A673 (cell line): ENCODE results near the gene GABRG1. TPM values are rescaled to one million over a fixed set of nuclear protein-coding genes. Genes with fewer than 3 reads are reported as not detected.

Source experiments
- Bru-seq: library from RNA; stranded (reverse); fragments of 400-500 nt; gene quantifications from one replicate; lab custom pipeline; 2021; lab: Mats Ljungman, UMichigan
- BruChase-seq, 2 experiments: library from RNA; stranded (reverse); fragments of 400-500 nt; gene quantifications; one replicate each; lab custom pipeline; 2021; lab: Mats Ljungman, UMichigan
- BruUV-seq: library from RNA; stranded (reverse); fragments of 400-500 nt; replicated peaks from 2 replicates; lab custom pipeline; 2021; lab: Mats Ljungman, UMichigan
- CTCF ChIA-PET: fragments of 300-600 bp; sonication (Branson Sonifier 250); formaldehyde crosslinking; loops from one replicate; lab custom pipeline; 2022; ENCODE audit warnings: antibody characterized with exemption; lab: Charles Lee
- POLR2A ChIA-PET: fragments of 300-600 bp; sonication (Branson Sonifier 250); formaldehyde crosslinking; loops from one replicate; lab custom pipeline; 2022; ENCODE audit warnings: antibody characterized with exemption; ENCODE audit not compliant: low non-redundant PET; lab: Charles Lee
- DNase-seq: peaks from one replicate; pipeline ENCODE4 v3.0.0-alpha.2; 2015; ENCODE audit warnings: low spot score
- H3K27ac ChIP-seq: fragments of 200-600 bp; sonication (generic); 2 replicates; pipeline ENCODE4 v1.5.1; 2016; ENCODE audit warnings: mixed run types, low read depth, mild to moderate bottlenecking, mixed read lengths, antibody characterized with exemption, low read length; ENCODE audit not compliant: poor library complexity, severe bottlenecking
- H3K27me3 ChIP-seq: fragments of 200-600 bp; sonication (generic); replicated peaks from 2 replicates; pipeline ENCODE4 v1.6.1; 2017; ENCODE audit warnings: mixed run types, low read depth, mild to moderate bottlenecking, mixed read lengths, antibody characterized with exemption, low read length; ENCODE audit not compliant: insufficient read depth, poor library complexity
- H3K36me3 ChIP-seq: fragments of 200-600 bp; sonication (generic); 2 replicates; pipeline ENCODE4 v1.6.1; 2016; ENCODE audit warnings: mixed run types, mild to moderate bottlenecking, mixed read lengths, antibody characterized with exemption, low read length; ENCODE audit not compliant: insufficient read depth, poor library complexity, severe bottlenecking
- H3K4me1 ChIP-seq: fragments of 200-600 bp; sonication (generic); 2 replicates; pipeline ENCODE4 v1.6.1; 2017; ENCODE audit warnings: mixed run types, mild to moderate bottlenecking, mixed read lengths, antibody characterized with exemption, low read length; ENCODE audit not compliant: insufficient read depth, poor library complexity, severe bottlenecking
- H3K4me3 ChIP-seq: fragments of 200-600 bp; sonication (generic); 2 replicates; pipeline ENCODE4 v1.5.1; 2016; ENCODE audit warnings: low read depth, mixed run types, mild to moderate bottlenecking, mixed read lengths, low read length; ENCODE audit not compliant: poor library complexity, severe bottlenecking
- H3K9me3 ChIP-seq: fragments of 200-600 bp; sonication (generic); 2 replicates; pipeline ENCODE4 v1.6.1; 2016; ENCODE audit warnings: mixed run types, low read depth, mild to moderate bottlenecking, mixed read lengths, antibody characterized with exemption, low read length; ENCODE audit not compliant: poor library complexity, severe bottlenecking
- EZH2 ChIP-seq: fragments of 200-600 bp; sonication (generic); IDR thresholded peaks from 2 replicates; pipeline ENCODE4 v1.6.1; 2017; ENCODE audit warnings: borderline replicate concordance, low read depth, mild to moderate bottlenecking, mixed read lengths, antibody characterized with exemption, low read length; ENCODE audit not compliant: poor library complexity, severe bottlenecking
- intact Hi-C: fragments of 100-400 bp; cut with micrococcal nuclease; formaldehyde crosslinking; loops from one replicate; pipeline ENCODE4 v1.10.0; 2022; ENCODE audit not compliant: unreplicated experiment
- long read RNA-seq: library from polyadenylated mRNA; stranded (forward); transcript quantifications from one replicate; pipeline ENCODE4 v2.0.0, GENCODE V29; 2022
- total RNA-seq: library from RNA; stranded (reverse); gene quantifications from 2 replicates; pipeline ENCODE4 v1.2.3, GENCODE V29; 2021
- TF ChIP-seq, protein P1 (sequence below): fragments of 300-800, 200-600 bp; sonication (generic); conservative IDR thresholded peaks from 2 replicates; pipeline ENCODE4 v1.5.1; 2017; ENCODE audit warnings: low read depth, mild to moderate bottlenecking, antibody characterized with exemption, low read length, moderate library complexity, mixed read lengths

The GABRG1 gene
- total RNA-seq (not detected in 2 replicates), Bru-seq, nascent RNA (percentile 1 among the genes with signal in this experiment), BruChase-seq, experiment 1, labeled RNA remaining after a 2-hour chase (percentile 4 among the genes with signal in this experiment), BruChase-seq, experiment 2, labeled RNA remaining after a 6-hour chase (percentile 5 among the genes with signal in this experiment)
- long read RNA-seq, partial matches to known transcripts: 0 of 1 reads
- long read RNA-seq, other reads (novel, unspliced or antisense): 1 of 1 reads

DNA sequence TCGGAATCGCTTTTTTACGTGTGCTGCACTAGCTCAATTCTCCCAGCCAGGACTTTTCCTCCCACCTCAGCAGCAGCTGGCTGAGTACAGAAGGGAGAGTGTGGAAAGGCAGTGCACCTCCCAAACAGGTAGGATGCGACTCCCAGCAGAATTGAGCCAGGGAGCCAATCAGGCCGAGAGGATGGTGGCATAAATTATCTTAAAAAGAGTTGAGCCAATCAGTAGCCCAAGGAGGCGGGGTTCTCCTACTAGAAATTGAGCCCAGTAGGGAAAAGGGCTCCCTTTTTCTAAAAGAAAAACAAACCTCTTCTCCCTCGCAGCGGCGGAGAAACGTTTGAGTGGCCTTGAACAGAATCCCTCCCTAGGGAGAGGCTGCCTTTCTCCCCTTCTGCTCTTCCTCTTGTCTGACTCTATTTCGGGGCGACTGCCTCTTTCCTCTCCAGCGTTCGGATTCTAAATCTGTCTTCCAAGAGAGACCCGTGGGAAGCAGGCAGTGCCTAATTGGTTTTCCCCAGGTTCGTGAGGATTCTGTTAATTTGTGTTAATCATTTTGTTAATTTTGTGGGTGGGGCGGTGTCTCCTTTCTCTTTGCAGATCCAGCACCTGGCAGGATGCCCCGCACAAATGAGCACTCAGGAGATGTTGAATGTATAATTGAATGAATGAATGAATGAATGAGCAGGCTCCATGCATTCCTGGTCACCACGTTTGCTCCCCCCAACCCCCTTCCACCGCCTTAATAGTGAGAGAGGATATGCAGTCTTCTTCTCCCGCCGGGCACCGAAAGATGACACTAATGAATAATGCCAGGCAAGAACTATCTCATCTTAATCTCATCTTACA lies at the start of gene GABRG1:
GABRG1 (minus strand) TSS at position 142 of the 843 bp plus-strand sequence; CDS start at position 1, 141 bp downstream.
- H3K27ac ChIP-seq: no peak within 1 kb of the TSS
- CTCF ChIA-PET: no interaction called here
- peak; percentile 15 for DNase-seq
- no peaks in the 10 kb centered on the region for H3K9me3 ChIP-seq
- no TSS peak for BruUV-seq
- H3K4me3 ChIP-seq: no peak within 1 kb of the TSS
- intact Hi-C loops: loop anchor here (5.0 kb wide), 1 partner anchor 148 kb away; no protein-coding TSS in a partner anchor
- H3K36me3 ChIP-seq: no peaks in the 10 kb centered on the region
- peaks cover 4% of the 10 kb centered on the region for H3K4me1 ChIP-seq
- H3K27me3 ChIP-seq: peaks cover 57% of the 10 kb centered on the region
- POLR2A ChIA-PET: no interaction called here
- TF ChIP-seq EZH2: no peak
- TF ChIP-seq, protein P1, sequence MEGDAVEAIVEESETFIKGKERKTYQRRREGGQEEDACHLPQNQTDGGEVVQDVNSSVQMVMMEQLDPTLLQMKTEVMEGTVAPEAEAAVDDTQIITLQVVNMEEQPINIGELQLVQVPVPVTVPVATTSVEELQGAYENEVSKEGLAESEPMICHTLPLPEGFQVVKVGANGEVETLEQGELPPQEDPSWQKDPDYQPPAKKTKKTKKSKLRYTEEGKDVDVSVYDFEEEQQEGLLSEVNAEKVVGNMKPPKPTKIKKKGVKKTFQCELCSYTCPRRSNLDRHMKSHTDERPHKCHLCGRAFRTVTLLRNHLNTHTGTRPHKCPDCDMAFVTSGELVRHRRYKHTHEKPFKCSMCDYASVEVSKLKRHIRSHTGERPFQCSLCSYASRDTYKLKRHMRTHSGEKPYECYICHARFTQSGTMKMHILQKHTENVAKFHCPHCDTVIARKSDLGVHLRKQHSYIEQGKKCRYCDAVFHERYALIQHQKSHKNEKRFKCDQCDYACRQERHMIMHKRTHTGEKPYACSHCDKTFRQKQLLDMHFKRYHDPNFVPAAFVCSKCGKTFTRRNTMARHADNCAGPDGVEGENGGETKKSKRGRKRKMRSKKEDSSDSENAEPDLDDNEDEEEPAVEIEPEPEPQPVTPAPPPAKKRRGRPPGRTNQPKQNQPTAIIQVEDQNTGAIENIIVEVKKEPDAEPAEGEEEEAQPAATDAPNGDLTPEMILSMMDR: no peak

DNA sequence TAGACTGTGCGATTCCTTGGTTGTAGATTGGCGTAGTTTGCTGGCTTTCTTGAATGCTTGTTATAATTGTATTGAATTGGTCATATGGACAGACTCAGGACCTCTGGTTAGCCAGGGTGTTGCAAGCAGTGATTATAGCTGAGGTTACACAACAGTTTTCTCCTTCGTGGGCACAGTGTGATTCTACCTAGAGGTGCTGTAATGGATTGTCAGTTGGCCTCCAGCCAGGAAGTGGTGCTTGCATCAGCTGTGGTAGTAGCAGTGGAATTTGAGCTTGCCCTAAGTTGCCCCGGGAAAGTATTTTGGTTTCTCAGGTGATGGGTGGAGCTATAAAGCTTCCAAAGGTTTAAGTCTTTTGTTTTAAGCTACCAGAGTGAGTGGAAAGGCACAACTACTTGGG lies 23.1 kb upstream of the GABRG1 start:
- Histone ChIP-seq H3K4me3 (no peak overlapping the region), H3K36me3 (no peaks in the 10 kb centered on the region), H3K27me3 (no peaks in the 10 kb centered on the region), H3K27ac (no peak overlapping the region), H3K4me1 (no peaks in the 10 kb centered on the region), H3K9me3 (no peaks in the 10 kb centered on the region)
- intact Hi-C loops: no loop called here
- ChIA-PET POLR2A (no interaction called here), CTCF (no interaction called here)
- DNase-seq: no peak
- TF ChIP-seq, protein P1: no peak
- no peak for TF ChIP-seq EZH2
- BruUV-seq: no TSS peak

DNA sequence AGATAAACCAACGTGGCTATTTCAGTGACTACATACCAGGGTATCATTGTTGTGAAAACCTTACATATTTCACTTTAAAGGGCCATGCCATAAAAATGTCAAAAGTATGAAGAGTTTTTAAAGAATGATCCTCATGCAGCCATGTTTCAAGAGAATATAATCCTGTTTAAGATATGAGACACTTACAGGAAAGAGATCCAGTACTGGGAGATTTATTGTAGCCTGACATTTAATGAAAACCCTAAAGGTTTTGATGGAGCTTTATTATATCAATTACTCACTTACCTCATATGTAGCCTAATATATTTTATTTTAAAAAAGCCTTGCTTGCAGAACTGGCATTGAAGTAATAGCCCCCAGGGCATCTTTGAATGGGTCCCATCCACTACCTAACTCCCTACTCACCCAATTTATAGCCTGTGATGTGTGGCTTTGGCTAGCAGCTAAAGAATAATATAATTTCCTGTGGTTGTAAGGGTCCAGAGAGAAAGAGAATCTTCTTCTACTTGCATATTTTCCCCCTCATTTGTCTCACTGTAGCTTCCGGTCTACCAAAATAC lies 7.7 kb upstream of the GABRG1 start:
- CTCF ChIA-PET: no interaction called here
- BruUV-seq: no TSS peak

More for the DNA sequence above, 7.7 kb upstream of the GABRG1 start:
- H3K4me3 ChIP-seq: no peak overlapping the region
- intact Hi-C loops: no loop called here
- H3K9me3 ChIP-seq: no peaks in the 10 kb centered on the region
- H3K27me3 ChIP-seq: peaks cover 23% of the 10 kb centered on the region
- H3K4me1 ChIP-seq: no peaks in the 10 kb centered on the region
- DNase-seq: peak; percentile 7
- no peaks in the 10 kb centered on the region for H3K36me3 ChIP-seq
- no peak for TF ChIP-seq EZH2
- TF ChIP-seq, protein P1: no peak
- H3K27ac ChIP-seq: no peak overlapping the region
- POLR2A ChIA-PET: no interaction called here
